Measurements from ENCODE around the gene WFS1.

Gene WFS1

DNA sequence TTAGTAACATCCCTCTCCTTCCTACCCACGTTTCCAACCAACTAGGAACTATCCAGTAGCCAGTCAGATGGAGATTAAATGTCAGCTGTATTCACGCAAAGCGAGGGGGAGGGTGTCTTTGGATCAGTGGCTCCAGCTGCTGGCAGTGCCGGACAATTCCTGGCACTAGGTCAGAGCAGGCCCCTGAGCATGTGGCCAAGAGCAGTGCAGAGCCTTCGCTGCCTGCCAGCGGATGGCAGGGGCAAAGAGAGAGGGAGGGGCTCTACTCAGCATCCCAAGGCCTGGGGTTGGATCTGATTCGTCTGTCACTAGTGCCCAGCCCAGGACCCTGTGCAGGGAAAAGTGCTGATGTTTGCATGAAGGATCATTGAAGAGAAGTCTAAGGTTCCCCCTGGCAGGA, 40.6 kb upstream of the WFS1 start:
- H3K27me3 ChIP-seq (ENCODE audit: low read length) = no peaks in the 10 kb centered on the region
- no peak overlapping the region for H3K9ac ChIP-seq (ENCODE audit: low read length)
- H3K4me3 ChIP-seq (ENCODE audit: insufficient read depth, low read length, poor library complexity, severe bottlenecking) = no peak overlapping the region
- H3K9me3 ChIP-seq (ENCODE audit: insufficient read depth, low read length) = no peaks in the 10 kb centered on the region
- TF ChIP-seq EZH2phosphoT487 (conservative IDR thresholded peaks at IDR 0.05; ENCODE audit: low read length) = no peak
- TF ChIP-seq, protein P1, sequence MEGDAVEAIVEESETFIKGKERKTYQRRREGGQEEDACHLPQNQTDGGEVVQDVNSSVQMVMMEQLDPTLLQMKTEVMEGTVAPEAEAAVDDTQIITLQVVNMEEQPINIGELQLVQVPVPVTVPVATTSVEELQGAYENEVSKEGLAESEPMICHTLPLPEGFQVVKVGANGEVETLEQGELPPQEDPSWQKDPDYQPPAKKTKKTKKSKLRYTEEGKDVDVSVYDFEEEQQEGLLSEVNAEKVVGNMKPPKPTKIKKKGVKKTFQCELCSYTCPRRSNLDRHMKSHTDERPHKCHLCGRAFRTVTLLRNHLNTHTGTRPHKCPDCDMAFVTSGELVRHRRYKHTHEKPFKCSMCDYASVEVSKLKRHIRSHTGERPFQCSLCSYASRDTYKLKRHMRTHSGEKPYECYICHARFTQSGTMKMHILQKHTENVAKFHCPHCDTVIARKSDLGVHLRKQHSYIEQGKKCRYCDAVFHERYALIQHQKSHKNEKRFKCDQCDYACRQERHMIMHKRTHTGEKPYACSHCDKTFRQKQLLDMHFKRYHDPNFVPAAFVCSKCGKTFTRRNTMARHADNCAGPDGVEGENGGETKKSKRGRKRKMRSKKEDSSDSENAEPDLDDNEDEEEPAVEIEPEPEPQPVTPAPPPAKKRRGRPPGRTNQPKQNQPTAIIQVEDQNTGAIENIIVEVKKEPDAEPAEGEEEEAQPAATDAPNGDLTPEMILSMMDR (IDR thresholded peaks at IDR 0.05; ENCODE audit: insufficient read depth, low read length, poor library complexity, severe bottlenecking) = no peak
- H2AFZ ChIP-seq (ENCODE audit: low read depth, low read length, severe bottlenecking) = no peak overlapping the region
- H3K9me2 ChIP-seq (replicated peaks; ENCODE audit: insufficient read depth, low read length) = no peaks in the 10 kb centered on the region
- H3K79me2 ChIP-seq (ENCODE audit: insufficient read depth, low read length) = no peaks in the 10 kb centered on the region
- H3K4me2 ChIP-seq (ENCODE audit: low read depth, low read length, poor library complexity, severe bottlenecking) = no peak overlapping the region
- no peaks in the 10 kb centered on the region for H3F3A ChIP-seq (ENCODE audit: insufficient read depth)
- H4K20me1 ChIP-seq (ENCODE audit: low read depth, low read length) = no peaks in the 10 kb centered on the region
- H3K36me3 ChIP-seq (ENCODE audit: low read length) = no peaks in the 10 kb centered on the region
- H3K27ac ChIP-seq (ENCODE audit: low read depth, low read length) = no peak overlapping the region

DNA sequence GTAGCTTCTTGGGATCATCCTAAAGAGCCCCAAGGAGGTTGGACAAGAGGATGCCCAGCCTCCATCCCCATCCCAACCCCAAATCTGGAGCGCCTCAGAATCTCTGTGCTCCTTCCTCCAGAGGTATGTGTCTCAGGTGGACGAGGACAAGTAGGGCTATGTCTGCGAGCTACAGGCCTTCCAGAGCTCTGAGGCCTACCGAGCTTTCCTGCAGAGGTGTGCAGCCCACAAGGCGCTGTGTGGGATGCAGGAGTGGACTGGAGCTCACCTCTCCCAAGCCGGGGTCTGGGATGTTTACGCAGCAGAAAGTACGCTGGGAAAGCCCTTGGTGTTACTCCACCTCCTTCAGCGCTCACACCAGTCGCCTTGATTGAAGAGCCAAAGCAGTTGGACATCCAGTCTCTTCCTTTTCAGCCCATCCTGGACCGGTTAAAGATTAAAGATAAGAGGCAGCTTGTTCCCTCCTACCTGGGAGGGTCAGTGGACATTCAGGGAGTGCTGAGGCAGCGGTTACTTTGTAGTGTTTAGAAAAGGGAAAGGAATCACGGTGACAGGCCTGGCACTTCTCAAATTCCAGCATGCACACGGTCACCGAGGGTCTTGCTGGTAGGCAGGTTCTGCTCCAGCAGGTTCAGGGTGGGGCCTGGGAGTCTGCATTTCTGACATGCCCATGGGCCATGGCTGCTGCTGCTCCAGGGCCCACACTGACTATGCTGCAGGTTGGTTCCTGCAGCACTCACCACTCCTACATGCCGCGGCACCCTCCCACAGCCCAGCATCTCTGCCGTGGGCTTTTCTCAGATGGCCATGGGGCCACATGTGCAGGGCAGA, 39.8 kb upstream of the WFS1 start:
- no peaks in the 10 kb centered on the region for H3F3A ChIP-seq (ENCODE audit: insufficient read depth)
- H3K79me2 ChIP-seq (ENCODE audit: insufficient read depth, low read length) = no peaks in the 10 kb centered on the region
- no peaks in the 10 kb centered on the region for H3K9me3 ChIP-seq (ENCODE audit: insufficient read depth, low read length)
- no peak for TF ChIP-seq EZH2phosphoT487 (conservative IDR thresholded peaks at IDR 0.05; ENCODE audit: low read length)
- TF ChIP-seq, protein P1 (IDR thresholded peaks at IDR 0.05; ENCODE audit: insufficient read depth, low read length, poor library complexity, severe bottlenecking) = no peak
- no peaks in the 10 kb centered on the region for H3K27me3 ChIP-seq (ENCODE audit: low read length)
- H3K36me3 ChIP-seq (ENCODE audit: low read length) = no peaks in the 10 kb centered on the region
- H3K27ac ChIP-seq (ENCODE audit: low read depth, low read length) = no peak overlapping the region
- no peak overlapping the region for H3K4me2 ChIP-seq (ENCODE audit: low read depth, low read length, poor library complexity, severe bottlenecking)
- H3K9ac ChIP-seq (ENCODE audit: low read length) = no peak overlapping the region
- H2AFZ ChIP-seq (ENCODE audit: low read depth, low read length, severe bottlenecking) = no peak overlapping the region
- H3K4me3 ChIP-seq (ENCODE audit: insufficient read depth, low read length, poor library complexity, severe bottlenecking) = no peak overlapping the region
- no peaks in the 10 kb centered on the region for H3K9me2 ChIP-seq (replicated peaks; ENCODE audit: insufficient read depth, low read length)
- H4K20me1 ChIP-seq (ENCODE audit: low read depth, low read length) = no peaks in the 10 kb centered on the region

DNA sequence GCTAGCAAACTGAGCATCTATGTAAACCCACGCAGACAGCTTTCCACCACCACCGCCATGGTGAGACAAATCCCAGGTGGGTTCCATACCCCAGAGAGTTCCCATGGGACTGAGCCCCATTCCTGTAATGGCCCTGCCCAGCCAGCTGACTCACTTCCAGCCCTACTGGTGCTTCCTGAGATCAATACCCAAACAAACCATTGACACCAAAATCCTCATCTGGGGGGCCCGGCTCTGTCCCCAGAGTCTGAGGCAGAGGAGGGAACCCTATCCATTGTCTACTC, 39.2 kb upstream of the WFS1 start:
- H3K36me3 ChIP-seq (ENCODE audit: low read length) = no peaks in the 10 kb centered on the region
- no peaks in the 10 kb centered on the region for H3K9me3 ChIP-seq (ENCODE audit: insufficient read depth, low read length)

More for the DNA sequence above, 39.2 kb upstream of the WFS1 start:
- H3K79me2 ChIP-seq (ENCODE audit: insufficient read depth, low read length) = no peaks in the 10 kb centered on the region
- H3K27ac ChIP-seq (ENCODE audit: low read depth, low read length) = no peak overlapping the region
- H3K4me2 ChIP-seq (ENCODE audit: low read depth, low read length, poor library complexity, severe bottlenecking) = no peak overlapping the region
- no peaks in the 10 kb centered on the region for H3F3A ChIP-seq (ENCODE audit: insufficient read depth)
- H2AFZ ChIP-seq (ENCODE audit: low read depth, low read length, severe bottlenecking) = no peak overlapping the region
- no peak overlapping the region for H3K9ac ChIP-seq (ENCODE audit: low read length)
- TF ChIP-seq, protein P1 (IDR thresholded peaks at IDR 0.05; ENCODE audit: insufficient read depth, low read length, poor library complexity, severe bottlenecking) = no peak
- TF ChIP-seq EZH2phosphoT487 (conservative IDR thresholded peaks at IDR 0.05; ENCODE audit: low read length) = no peak
- H3K4me3 ChIP-seq (ENCODE audit: insufficient read depth, low read length, poor library complexity, severe bottlenecking) = no peak overlapping the region
- no peaks in the 10 kb centered on the region for H4K20me1 ChIP-seq (ENCODE audit: low read depth, low read length)
- H3K9me2 ChIP-seq (replicated peaks; ENCODE audit: insufficient read depth, low read length) = no peaks in the 10 kb centered on the region
- no peaks in the 10 kb centered on the region for H3K27me3 ChIP-seq (ENCODE audit: low read length)
